ENCODE results near the gene TSPAN19.

DNA sequence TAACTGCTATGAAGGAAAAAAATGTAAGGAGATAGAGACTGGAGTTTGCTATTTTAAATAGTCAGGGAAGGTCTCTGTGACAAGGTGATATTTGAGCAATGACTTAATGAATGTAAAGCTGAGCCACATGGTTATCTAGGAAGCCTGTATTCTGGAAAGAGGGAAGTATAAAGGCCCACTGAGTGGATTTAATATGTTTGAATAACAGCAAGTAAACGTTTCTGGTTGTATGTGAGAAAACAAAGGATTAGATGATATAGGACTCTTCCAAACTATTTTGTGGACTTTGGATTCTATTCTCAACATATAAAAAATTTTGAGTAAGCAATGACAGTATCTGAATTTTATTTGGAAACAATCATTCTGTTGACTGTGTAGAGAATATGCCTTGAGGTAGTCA, 5.3 kb upstream of the TSPAN19 start:
- TF ChIP-seq, protein P1, sequence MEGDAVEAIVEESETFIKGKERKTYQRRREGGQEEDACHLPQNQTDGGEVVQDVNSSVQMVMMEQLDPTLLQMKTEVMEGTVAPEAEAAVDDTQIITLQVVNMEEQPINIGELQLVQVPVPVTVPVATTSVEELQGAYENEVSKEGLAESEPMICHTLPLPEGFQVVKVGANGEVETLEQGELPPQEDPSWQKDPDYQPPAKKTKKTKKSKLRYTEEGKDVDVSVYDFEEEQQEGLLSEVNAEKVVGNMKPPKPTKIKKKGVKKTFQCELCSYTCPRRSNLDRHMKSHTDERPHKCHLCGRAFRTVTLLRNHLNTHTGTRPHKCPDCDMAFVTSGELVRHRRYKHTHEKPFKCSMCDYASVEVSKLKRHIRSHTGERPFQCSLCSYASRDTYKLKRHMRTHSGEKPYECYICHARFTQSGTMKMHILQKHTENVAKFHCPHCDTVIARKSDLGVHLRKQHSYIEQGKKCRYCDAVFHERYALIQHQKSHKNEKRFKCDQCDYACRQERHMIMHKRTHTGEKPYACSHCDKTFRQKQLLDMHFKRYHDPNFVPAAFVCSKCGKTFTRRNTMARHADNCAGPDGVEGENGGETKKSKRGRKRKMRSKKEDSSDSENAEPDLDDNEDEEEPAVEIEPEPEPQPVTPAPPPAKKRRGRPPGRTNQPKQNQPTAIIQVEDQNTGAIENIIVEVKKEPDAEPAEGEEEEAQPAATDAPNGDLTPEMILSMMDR (IDR thresholded peaks at IDR 0.05), result no peak
- TF ChIP-seq POLR2A (IDR thresholded peaks at IDR 0.05), result no peak
